Suppressor macrophage treated with lipopolysaccharide for 4 hours (primary cell): ENCODE data around the gene CEBPE.
"Not testable (repeated sequence)": the region's sequence is repeated elsewhere in the genome, so short reads cannot be mapped to it uniquely, and the experiment has no call there.

Experiments
- DNase-seq: peaks from one replicate; pipeline ENCODE4 v3.0.0-alpha.2; 2020

The CEBPE gene

GRCh38 chr14:23119363-23120327 is 590 bp upstream of the CEBPE start:
- peak; percentile 69 for DNase-seq

- no peak for DNase-seq
Observed at GRCh38 chr14:23117371-23118020, 1.6 kb downstream of the CEBPE start.

- DNase-seq = no peak
Observed at GRCh38 chr14:23115918-23116317, 3.1 kb downstream of the CEBPE start.

- peak; percentile 93 for DNase-seq
Observed at GRCh38 chr14:23115039-23115731, 3.9 kb downstream of the CEBPE start.

GRCh38 chr14:23114669-23115038 is 4.4 kb downstream of the CEBPE start:
- DNase-seq = no peak

GRCh38 chr14:23114120-23114458 is 5.0 kb downstream of the CEBPE start:
- no peak for DNase-seq

GRCh38 chr14:23113431-23114119 is 5.5 kb downstream of the CEBPE start:
- DNase-seq = no peak

GRCh38 chr14:23112359-23113178 is 6.5 kb downstream of the CEBPE start:
- DNase-seq = peak; percentile 48

GRCh38 chr14:23110579-23111365 is 8.3 kb downstream of the CEBPE start:
- no peak for DNase-seq

GRCh38 chr14:23109769-23110168 is 9.3 kb downstream of the CEBPE start:
- DNase-seq = no peak

GRCh38 chr14:23108169-23108568 is 10.9 kb downstream of the CEBPE start:
- not testable (repeated sequence) for DNase-seq

- not testable (repeated sequence) for DNase-seq
Observed at GRCh38 chr14:23107620-23108019, 11.4 kb downstream of the CEBPE start.

- no peak for DNase-seq
Observed at GRCh38 chr14:23106747-23107045, 12.4 kb downstream of the CEBPE start.

- no peak for DNase-seq
Observed at GRCh38 chr14:23105348-23105824, 13.7 kb downstream of the CEBPE start.

- DNase-seq = no peak
Observed at GRCh38 chr14:23104591-23105347, 14.3 kb downstream of the CEBPE start, which contains the start of gene CIROP. TSS of gene CIROP (minus strand) at chr14:23104989. CDS start at chr14:23104920, 69 bp downstream.

- no peak for DNase-seq
Observed at GRCh38 chr14:23104070-23104590, 14.9 kb downstream of the CEBPE start.

GRCh38 chr14:23103581-23103980 is 15.5 kb downstream of the CEBPE start:
- DNase-seq = no peak

- DNase-seq = no peak
Observed at GRCh38 chr14:23102801-23103200, 16.3 kb downstream of the CEBPE start.

GRCh38 chr14:23101986-23102625 is 16.9 kb downstream of the CEBPE start:
- DNase-seq = no peak
